Epithelial cell of prostate (primary cell): ENCODE data around the gene KCNJ3.

Experiments used
- DNase-seq: peaks from one replicate; pipeline ENCODE4 v3.0.0-alpha.2; 2011; ENCODE audit warnings: low read depth, low spot score
- H3K27ac ChIP-seq: fragments of 450-650 bp; 2 replicates; pipeline ENCODE4 v1.5.1; 2017; ENCODE audit warnings: mild to moderate bottlenecking

Gene KCNJ3

GRCh38 chr2:154704991-154705390 is 6.5 kb downstream of the KCNJ3 start:
- no peak overlapping the region for H3K27ac ChIP-seq
- DNase-seq, result no peak

GRCh38 chr2:154706660-154707059 is 8.2 kb downstream of the KCNJ3 start:
- no peak for DNase-seq
- no peak overlapping the region for H3K27ac ChIP-seq

- DNase-seq, result no peak
Measured at GRCh38 chr2:154707994-154708575, 9.6 kb downstream of the KCNJ3 start.

GRCh38 chr2:154709215-154709614 is 10.7 kb downstream of the KCNJ3 start:
- DNase-seq, result no peak
- no peak overlapping the region for H3K27ac ChIP-seq

More at GRCh38 chr2:154707994-154708575, 9.6 kb downstream of the KCNJ3 start:
- no peak overlapping the region for H3K27ac ChIP-seq

GRCh38 chr2:154710078-154710477 is 11.6 kb downstream of the KCNJ3 start:
- DNase-seq, result no peak
- H3K27ac ChIP-seq, result no peak overlapping the region

GRCh38 chr2:154710685-154711084 is 12.2 kb downstream of the KCNJ3 start:
- no peak for DNase-seq
- no peak overlapping the region for H3K27ac ChIP-seq

GRCh38 chr2:154713675-154714074 is 15.2 kb downstream of the KCNJ3 start:
- H3K27ac ChIP-seq, result no peak overlapping the region
- DNase-seq, result no peak

- H3K27ac ChIP-seq, result no peak overlapping the region
- DNase-seq, result no peak
Measured at GRCh38 chr2:154720651-154721050, 22.2 kb downstream of the KCNJ3 start.

GRCh38 chr2:154724194-154724797 is 25.8 kb downstream of the KCNJ3 start:
- H3K27ac ChIP-seq, result no peak overlapping the region
- no peak for DNase-seq

- no peak overlapping the region for H3K27ac ChIP-seq
- no peak for DNase-seq
Measured at GRCh38 chr2:154740361-154740760, 41.9 kb downstream of the KCNJ3 start.

- DNase-seq, result no peak
Measured at GRCh38 chr2:154758871-154759270, 60.4 kb downstream of the KCNJ3 start.

GRCh38 chr2:154762638-154763037 is 64.1 kb downstream of the KCNJ3 start:
- H3K27ac ChIP-seq, result no peak overlapping the region
- no peak for DNase-seq

More at GRCh38 chr2:154758871-154759270, 60.4 kb downstream of the KCNJ3 start:
- no peak overlapping the region for H3K27ac ChIP-seq

- H3K27ac ChIP-seq, result no peak overlapping the region
- no peak for DNase-seq
Measured at GRCh38 chr2:154771664-154772284, 73.3 kb downstream of the KCNJ3 start.

- no peak for DNase-seq
Measured at GRCh38 chr2:154776825-154777224, 78.3 kb downstream of the KCNJ3 start.

GRCh38 chr2:154794406-154794805 is 95.9 kb downstream of the KCNJ3 start:
- H3K27ac ChIP-seq, result no peak overlapping the region
- DNase-seq, result no peak

More at GRCh38 chr2:154776825-154777224, 78.3 kb downstream of the KCNJ3 start:
- no peak overlapping the region for H3K27ac ChIP-seq

- no peak overlapping the region for H3K27ac ChIP-seq
- no peak for DNase-seq
Measured at GRCh38 chr2:154795651-154796050, 97.2 kb downstream of the KCNJ3 start.

GRCh38 chr2:154804451-154804850 is 106.0 kb downstream of the KCNJ3 start:
- H3K27ac ChIP-seq, result no peak overlapping the region
- no peak for DNase-seq

GRCh38 chr2:154813636-154814035 is 115.1 kb downstream of the KCNJ3 start:
- no peak for DNase-seq
- H3K27ac ChIP-seq, result no peak overlapping the region

GRCh38 chr2:154814856-154815255 is 116.4 kb downstream of the KCNJ3 start:
- no peak for DNase-seq
- H3K27ac ChIP-seq, result no peak overlapping the region

GRCh38 chr2:154825358-154825757 is 126.9 kb downstream of the KCNJ3 start:
- no peak for DNase-seq
- H3K27ac ChIP-seq, result no peak overlapping the region

- no peak overlapping the region for H3K27ac ChIP-seq
- DNase-seq, result no peak
Measured at GRCh38 chr2:154826827-154827226, 128.3 kb downstream of the KCNJ3 start.

GRCh38 chr2:154827286-154827685 is 128.8 kb downstream of the KCNJ3 start:
- no peak for DNase-seq
- no peak overlapping the region for H3K27ac ChIP-seq
